HG03064 (cell line): ENCODE measurements around the gene ZNF236.

Experiments
- ATAC-seq: cut with Tn5 transposase; IDR thresholded peaks from one replicate; pipeline ENCODE4 v1.9.1; 2021; ENCODE audit warnings: low read depth; ENCODE audit not compliant: unreplicated experiment

ZNF236 gene

DNA sequence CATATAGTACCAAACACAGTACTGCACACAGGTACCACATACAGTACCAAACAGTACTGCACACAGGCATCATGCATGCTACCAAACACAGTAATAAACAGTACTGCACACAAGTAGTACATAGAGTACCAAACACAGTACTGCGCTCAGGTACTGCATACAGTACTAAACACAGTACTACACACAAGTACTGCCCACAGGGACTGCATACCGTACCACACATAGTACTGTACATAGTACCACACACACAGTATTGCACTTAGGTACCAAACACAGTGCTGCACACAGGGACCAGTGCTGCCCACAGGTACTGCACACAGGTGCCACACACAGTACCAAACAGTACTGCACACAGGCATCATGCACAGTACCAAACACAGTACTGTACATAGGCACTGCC lies 74.9 kb downstream of the ZNF236 start:
- no peak for ATAC-seq

DNA sequence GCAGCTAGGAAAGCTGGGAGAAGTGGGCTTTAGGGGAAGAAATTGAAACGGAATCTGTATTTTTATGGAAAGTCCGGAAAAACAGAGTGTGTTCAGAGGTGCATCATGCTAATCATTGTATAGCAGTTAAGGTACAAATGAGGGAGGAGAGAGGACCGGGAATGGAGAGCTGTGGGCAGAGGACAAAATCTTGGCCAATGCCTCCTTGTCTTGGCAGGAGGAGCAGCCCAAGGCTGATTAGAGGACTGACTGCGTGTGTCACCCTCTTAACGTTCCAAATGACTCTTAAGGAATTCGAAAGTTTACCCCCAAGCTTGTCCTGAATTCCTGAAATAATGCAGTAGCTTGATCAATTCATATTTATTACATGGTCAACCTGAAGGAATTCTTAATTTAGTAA lies 81.0 kb downstream of the ZNF236 start:
- ATAC-seq = no peak

DNA sequence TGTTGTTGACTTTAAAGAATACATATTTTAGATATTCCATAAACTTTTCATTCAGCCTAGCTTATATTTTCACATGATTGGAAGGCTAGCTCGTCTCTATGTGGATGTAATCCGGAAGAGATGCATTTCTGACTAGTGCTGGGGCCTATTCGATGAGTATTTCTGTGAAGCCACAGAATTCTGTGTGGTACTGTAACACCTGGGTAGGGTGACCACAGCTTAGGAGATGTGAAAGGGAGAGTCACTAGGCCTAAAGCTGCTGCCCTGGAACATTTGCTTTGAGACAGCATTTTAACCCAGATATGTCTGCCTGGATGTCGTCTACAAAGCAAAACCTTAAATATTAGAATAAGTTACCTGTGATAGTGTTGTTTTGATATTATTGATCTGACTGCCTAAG lies 83.5 kb downstream of the ZNF236 start:
- no peak for ATAC-seq

DNA sequence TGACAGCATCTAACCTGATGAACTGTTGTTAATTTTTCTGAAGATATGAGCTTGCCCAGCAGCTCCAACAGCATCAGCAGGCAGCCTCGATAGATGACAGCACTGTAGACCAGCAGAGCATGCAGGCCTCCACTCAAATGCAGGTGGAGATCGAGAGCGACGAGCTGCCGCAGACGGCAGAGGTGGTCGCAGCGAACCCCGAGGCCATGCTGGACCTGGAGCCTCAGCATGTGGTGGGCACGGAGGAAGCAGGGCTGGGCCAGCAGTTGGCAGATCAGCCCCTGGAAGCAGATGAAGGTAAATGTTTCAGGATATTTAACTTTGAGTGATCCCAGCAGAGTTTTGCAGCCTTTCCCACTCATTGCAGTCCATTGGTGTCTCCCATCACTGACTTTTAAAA lies 85.9 kb downstream of the ZNF236 start:
- no peak for ATAC-seq

- no peak for ATAC-seq
Observed at GRCh38 chr18:76909439-76909838, 87.1 kb downstream of the ZNF236 start.

DNA sequence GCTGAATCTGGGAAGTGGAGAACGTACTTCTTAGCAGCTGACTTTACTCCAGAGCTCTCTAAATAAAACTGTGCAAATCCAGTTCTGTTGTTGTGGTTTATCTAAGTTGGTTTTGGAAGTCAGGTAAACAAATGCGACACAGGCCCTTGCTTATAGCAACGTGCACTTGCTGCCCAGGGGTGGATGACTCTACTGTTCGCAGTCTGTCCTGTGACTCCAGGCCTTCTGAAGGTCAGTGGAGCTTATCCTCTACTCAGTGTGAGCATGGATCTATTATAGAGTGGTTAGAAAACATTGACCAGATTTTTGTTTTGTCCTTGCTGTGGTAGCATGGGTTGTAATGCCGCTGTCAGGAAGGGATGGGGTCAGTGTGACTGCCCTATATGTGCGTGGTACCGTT lies 89.1 kb downstream of the ZNF236 start:
- ATAC-seq = no peak

DNA sequence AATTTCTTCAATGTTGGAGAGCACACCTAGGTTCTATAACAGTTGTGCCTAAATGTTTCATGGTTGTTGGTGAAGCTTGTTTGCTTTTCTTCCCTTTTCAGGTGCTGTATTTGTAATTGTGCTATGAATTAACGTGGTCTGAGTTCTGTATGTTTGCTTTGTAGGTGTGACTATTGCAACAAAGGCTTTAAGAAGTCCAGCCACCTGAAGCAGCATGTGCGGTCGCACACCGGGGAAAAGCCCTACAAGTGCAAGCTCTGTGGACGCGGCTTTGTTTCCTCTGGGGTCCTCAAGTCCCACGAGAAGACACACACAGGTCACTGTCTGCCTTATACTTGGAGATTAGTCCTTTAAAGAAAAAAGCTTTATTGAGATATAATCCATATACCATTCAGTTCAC lies 91.2 kb downstream of the ZNF236 start:
- ATAC-seq = no peak

- ATAC-seq = no peak
Observed at GRCh38 chr18:76914314-76914713, 92.0 kb downstream of the ZNF236 start.

DNA sequence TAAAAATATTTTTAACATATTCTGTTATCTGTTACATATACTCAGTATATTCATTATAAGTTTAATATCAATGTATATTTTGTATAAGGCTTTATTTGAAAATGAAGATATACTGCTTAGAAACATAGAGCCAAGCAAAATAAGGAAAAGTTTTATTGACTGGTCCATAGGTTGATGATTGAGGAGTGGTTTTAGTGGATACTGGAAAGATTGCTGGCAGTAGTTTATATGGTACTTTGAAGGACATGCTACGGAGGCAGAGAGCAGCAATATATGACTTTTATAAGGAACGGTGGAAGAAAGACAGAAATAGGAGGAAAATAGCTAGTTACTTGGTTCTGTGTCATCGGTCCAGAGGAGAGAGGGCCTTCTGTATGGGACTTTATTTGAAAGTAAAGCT lies 92.4 kb downstream of the ZNF236 start:
- ATAC-seq = no peak

DNA sequence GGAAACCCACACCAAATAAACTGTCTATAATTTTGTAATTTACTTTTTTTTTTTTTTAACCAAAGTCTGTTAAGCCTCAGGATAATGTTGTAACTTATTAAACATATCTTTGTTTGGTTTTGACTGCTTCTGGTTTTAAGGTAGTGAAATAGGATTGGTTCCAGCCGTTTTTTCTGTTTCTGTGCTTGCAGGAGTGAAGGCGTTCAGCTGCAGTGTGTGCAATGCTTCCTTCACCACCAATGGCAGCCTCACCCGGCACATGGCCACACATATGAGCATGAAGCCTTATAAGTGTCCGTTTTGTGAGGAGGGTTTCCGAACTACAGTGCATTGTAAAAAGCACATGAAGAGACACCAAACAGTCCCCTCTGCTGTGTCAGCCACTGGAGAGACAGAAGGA lies 93.1 kb downstream of the ZNF236 start:
- ATAC-seq = no peak

GRCh38 chr18:76920974-76921373 lies 98.6 kb downstream of the ZNF236 start:
- no peak for ATAC-seq

- peak; percentile 94 for ATAC-seq
Observed at GRCh38 chr18:76922107-76922506, 99.8 kb downstream of the ZNF236 start.

- ATAC-seq = no peak
Observed at GRCh38 chr18:76923485-76924085, 101.2 kb downstream of the ZNF236 start.

- ATAC-seq = no peak
Observed at GRCh38 chr18:76925501-76925900, 103.1 kb downstream of the ZNF236 start.

DNA sequence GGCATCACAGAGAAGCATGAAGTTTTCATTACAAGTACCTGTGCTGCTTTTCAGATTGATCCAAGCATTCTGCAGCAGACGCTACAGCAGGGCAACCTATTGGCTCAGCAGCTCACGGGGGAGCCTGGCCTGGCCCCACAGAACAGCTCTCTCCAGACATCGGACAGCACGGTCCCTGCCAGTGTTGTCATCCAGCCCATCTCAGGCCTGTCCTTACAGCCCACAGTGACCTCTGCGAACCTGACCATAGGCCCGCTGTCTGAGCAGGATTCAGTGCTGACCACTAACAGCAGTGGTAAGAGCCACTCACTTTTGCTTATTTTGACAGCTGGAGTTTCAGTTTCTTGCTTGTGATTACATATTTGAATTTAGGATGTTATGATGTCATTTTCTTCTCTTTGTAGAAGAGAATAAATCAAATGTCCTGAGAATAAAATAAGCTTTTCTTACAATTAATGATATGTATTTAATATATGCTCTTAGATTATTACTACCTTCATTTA lies 104.9 kb downstream of the ZNF236 start:
- no peak for ATAC-seq

DNA sequence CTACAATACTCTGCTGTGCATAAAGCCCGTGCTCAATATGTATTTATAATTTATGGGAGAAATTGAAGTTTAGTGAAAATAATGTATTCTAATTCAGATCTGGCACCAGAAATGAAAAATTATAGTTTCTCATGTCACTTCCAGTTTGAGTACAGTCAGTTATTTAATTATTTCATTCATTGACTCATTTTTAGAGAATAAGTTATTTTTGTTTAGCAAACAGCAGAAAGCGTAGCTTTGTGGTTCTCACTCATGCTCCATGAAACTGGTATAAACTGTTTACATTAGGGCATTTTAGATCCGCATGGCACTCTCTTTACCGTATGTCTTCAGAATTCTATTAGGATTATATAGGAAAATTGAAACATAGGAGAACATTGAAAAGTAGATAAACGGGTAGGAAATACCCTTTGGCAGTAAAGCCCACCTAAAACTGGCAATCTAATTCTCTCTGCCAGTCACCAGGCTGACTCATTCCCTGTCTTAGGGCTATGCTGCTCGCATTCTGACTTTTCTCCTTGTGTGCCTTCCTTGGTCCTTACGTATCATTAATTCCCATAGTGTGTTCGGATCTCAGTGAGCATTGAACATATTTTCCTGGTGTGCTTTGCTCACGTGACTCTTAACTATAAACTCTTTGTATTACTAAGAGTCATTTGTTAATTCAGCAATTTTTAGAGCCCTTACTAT lies 106.0 kb downstream of the ZNF236 start:
- ATAC-seq = no peak

GRCh38 chr18:76931171-76931570 lies 108.8 kb downstream of the ZNF236 start:
- no peak for ATAC-seq

DNA sequence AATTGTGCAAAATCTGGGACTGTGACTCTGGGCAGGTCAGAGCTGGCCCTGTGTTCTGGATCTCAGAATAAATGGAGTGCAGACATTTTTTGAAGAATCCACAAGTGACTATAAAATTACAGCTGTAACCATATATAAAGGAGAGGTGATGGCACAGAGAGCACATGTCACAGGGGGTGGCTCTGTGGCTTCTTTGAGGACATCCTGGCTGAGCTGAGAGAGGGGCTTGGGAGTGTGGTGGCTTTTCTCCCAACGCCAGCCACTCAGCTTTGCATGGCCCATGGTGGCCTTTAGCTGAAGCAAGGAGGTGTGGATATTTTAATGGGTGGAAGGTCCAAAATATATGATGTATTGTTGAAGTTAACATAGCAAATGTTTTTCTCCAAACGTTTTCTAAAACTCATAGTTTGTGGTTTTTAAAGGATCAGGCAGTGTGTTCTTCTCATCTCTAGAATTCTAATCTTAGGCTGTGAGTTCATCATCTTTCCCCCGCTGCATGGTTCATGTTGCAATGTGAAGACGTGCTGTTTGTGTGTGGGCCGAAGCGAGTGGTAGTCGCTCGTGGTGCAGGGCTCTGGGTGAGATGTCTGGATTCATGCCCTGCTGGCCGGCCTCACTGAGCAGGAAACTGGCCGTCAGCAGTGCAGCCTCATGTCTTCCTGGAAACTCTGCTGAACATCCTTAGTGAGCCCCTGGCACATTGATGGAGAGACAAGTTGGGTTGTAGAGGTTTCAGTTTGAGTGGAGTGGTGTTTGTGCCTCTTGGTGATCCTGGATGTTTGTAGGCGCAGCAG lies 109.9 kb downstream of the ZNF236 start:
- no peak for ATAC-seq

- no peak for ATAC-seq
Observed at GRCh38 chr18:76935722-76936337, 113.5 kb downstream of the ZNF236 start.

DNA sequence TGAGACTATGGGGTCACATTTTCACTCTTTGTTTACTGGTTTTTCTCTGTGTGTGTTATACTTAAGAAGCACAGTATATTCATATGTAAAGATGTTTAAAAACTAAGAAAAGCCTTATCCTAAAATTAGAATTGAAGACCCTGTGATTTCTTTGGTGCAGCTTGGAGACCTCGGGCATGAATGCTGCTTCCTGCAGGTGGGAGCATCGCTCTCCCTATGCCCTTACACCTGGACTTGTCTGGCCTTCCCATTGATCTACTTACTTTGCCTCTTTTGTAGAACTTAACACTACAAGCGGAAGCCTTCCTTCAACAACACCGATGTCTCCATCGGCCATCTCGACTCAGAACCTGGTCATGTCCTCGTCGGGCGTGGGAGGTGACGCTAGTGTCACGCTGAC lies 114.5 kb downstream of the ZNF236 start:
- ATAC-seq = no peak

- ATAC-seq = no peak
Observed at GRCh38 chr18:76937597-76937996, 115.2 kb downstream of the ZNF236 start.
